ENCODE data around the gene FOXL2NB. TPM values are rescaled to one million over a fixed set of nuclear protein-coding genes. Genes with fewer than 3 reads are reported as not detected.

Gene FOXL2NB
- total RNA-seq, 1 donor from 2014 or later = not detected

- Mint-ChIP-seq H3K9me3 (no peaks in the 10 kb centered on the region), H3K27ac (no peak overlapping the region), H3K36me3 (ENCODE audit: low read depth) (no peaks in the 10 kb centered on the region), H3K27me3 (peaks cover 5% of the 10 kb centered on the region), H3K4me1 (no peaks in the 10 kb centered on the region), H3K4me3 (no peak overlapping the region)
- intact Hi-C loops (cut with micrococcal nuclease) = no loop called here
- DNase-seq = no peak
Observed at GRCh38 chr3:138971766-138972320, 24.8 kb downstream of the FOXL2NB start.

GRCh38 chr3:138972941-138973340, 25.9 kb downstream of the FOXL2NB start:
- Mint-ChIP-seq H3K4me3 (no peak overlapping the region), H3K9me3 (no peaks in the 10 kb centered on the region), H3K36me3 (ENCODE audit: low read depth) (no peaks in the 10 kb centered on the region), H3K27ac (no peak overlapping the region), H3K4me1 (no peaks in the 10 kb centered on the region), H3K27me3 (peaks cover 5% of the 10 kb centered on the region)
- DNase-seq = no peak
- intact Hi-C loops (cut with micrococcal nuclease) = no loop called here

- intact Hi-C loops (cut with micrococcal nuclease) = no loop called here
- Mint-ChIP-seq H3K27ac (no peak overlapping the region), H3K4me1 (no peaks in the 10 kb centered on the region), H3K9me3 (no peaks in the 10 kb centered on the region), H3K36me3 (ENCODE audit: low read depth) (no peaks in the 10 kb centered on the region), H3K27me3 (peaks cover 2% of the 10 kb centered on the region), H3K4me3 (no peak overlapping the region)
- DNase-seq = no peak
Observed at GRCh38 chr3:138974462-138974861, 27.4 kb downstream of the FOXL2NB start.

- no peak overlapping the region for H3K27ac Mint-ChIP-seq
- DNase-seq = no peak
Observed at GRCh38 chr3:138975351-138975750, 28.3 kb downstream of the FOXL2NB start.

GRCh38 chr3:138976047-138976446, 29.0 kb downstream of the FOXL2NB start:
- intact Hi-C loops (cut with micrococcal nuclease) = no loop called here
- Mint-ChIP-seq H3K4me1 (no peaks in the 10 kb centered on the region), H3K27me3 (peaks cover 2% of the 10 kb centered on the region), H3K36me3 (ENCODE audit: low read depth) (no peaks in the 10 kb centered on the region), H3K27ac (no peak overlapping the region), H3K9me3 (no peaks in the 10 kb centered on the region), H3K4me3 (no peak overlapping the region)
- DNase-seq = no peak

More at GRCh38 chr3:138975351-138975750, 28.3 kb downstream of the FOXL2NB start:
- no peaks in the 10 kb centered on the region for H3K9me3 Mint-ChIP-seq
- H3K36me3 Mint-ChIP-seq (ENCODE audit: low read depth) = no peaks in the 10 kb centered on the region
- intact Hi-C loops (cut with micrococcal nuclease) = no loop called here
- H3K27me3 Mint-ChIP-seq = peaks cover 2% of the 10 kb centered on the region
- no peak overlapping the region for H3K4me3 Mint-ChIP-seq
- no peaks in the 10 kb centered on the region for H3K4me1 Mint-ChIP-seq

GRCh38 chr3:138984816-138985215, 37.8 kb downstream of the FOXL2NB start:
- Mint-ChIP-seq H3K4me1 (no peaks in the 10 kb centered on the region), H3K27me3 (no peaks in the 10 kb centered on the region), H3K27ac (no peak overlapping the region), H3K4me3 (no peak overlapping the region), H3K36me3 (ENCODE audit: low read depth) (no peaks in the 10 kb centered on the region), H3K9me3 (no peaks in the 10 kb centered on the region)
- intact Hi-C loops (cut with micrococcal nuclease) = no loop called here
- no peak for DNase-seq

GRCh38 chr3:138985932-138986331, 38.9 kb downstream of the FOXL2NB start:
- H3K4me3 Mint-ChIP-seq = no peak overlapping the region
- H3K4me1 Mint-ChIP-seq = no peaks in the 10 kb centered on the region
- H3K27me3 Mint-ChIP-seq = no peaks in the 10 kb centered on the region
- no peak overlapping the region for H3K27ac Mint-ChIP-seq
- DNase-seq = no peak
- H3K36me3 Mint-ChIP-seq (ENCODE audit: low read depth) = no peaks in the 10 kb centered on the region
- H3K9me3 Mint-ChIP-seq = no peaks in the 10 kb centered on the region
- intact Hi-C loops (cut with micrococcal nuclease) = no loop called here

GRCh38 chr3:138987181-138987580, 40.2 kb downstream of the FOXL2NB start:
- H3K27ac Mint-ChIP-seq = no peak overlapping the region
- intact Hi-C loops (cut with micrococcal nuclease) = no loop called here
- no peak overlapping the region for H3K4me3 Mint-ChIP-seq
- H3K9me3 Mint-ChIP-seq = no peaks in the 10 kb centered on the region
- H3K4me1 Mint-ChIP-seq = no peaks in the 10 kb centered on the region
- no peaks in the 10 kb centered on the region for H3K27me3 Mint-ChIP-seq
- H3K36me3 Mint-ChIP-seq (ENCODE audit: low read depth) = no peaks in the 10 kb centered on the region
- no peak for DNase-seq

GRCh38 chr3:138995706-138996105, 48.7 kb downstream of the FOXL2NB start:
- no peak overlapping the region for H3K4me3 Mint-ChIP-seq
- H3K27ac Mint-ChIP-seq = no peak overlapping the region
- H3K36me3 Mint-ChIP-seq (ENCODE audit: low read depth) = no peaks in the 10 kb centered on the region
- peaks cover under 1% of the 10 kb centered on the region for H3K9me3 Mint-ChIP-seq
- H3K4me1 Mint-ChIP-seq = no peaks in the 10 kb centered on the region
- intact Hi-C loops (cut with micrococcal nuclease) = no loop called here
- peaks cover 14% of the 10 kb centered on the region for H3K27me3 Mint-ChIP-seq
- no peak for DNase-seq

Other genes starting within 250 kb of the FOXL2NB start
- gene PIK3CB, start 112.3 kb upstream of the FOXL2NB start, total RNA-seq = 17.6 and 18.1 TPM in 2 replicates
- gene FOXL2, start 80 bp upstream of the FOXL2NB start, total RNA-seq = not detected in 2 replicates
- gene PRR23A, start 59.1 kb downstream of the FOXL2NB start, total RNA-seq = not detected in 2 replicates
- not detected in 2 replicates for gene PRR23B, start 73.7 kb downstream of the FOXL2NB start, total RNA-seq
- gene PRR23C, start 97.7 kb downstream of the FOXL2NB start, total RNA-seq = not detected in 2 replicates

All from activated CD4-positive, alpha-beta T cell treated with anti-CD3 and anti-CD28 coated beads, Interleukin-2, amount 10 ng/mL, durations not matched to agents 24 days and 14 days (primary cell).